H1 (cell line): ENCODE results near the gene GDF2. TPM values are rescaled to one million over a fixed set of nuclear protein-coding genes. Genes with fewer than 3 reads are reported as not detected.

Experiments used
- polyA plus RNA-seq, 7 experiments: library from polyadenylated mRNA; depleted of rRNA in 3 of 7; stranded (reverse) in 5 of 7; unstranded in 2 of 7; fragments of >200 nt in 5 of 7; fragments of 200-250 nt in 2 of 7; gene quantifications; 1 replicate in 5 of 7; 2 replicates in 1 of 7; 4 replicates in 1 of 7; pipeline versions ENCODE4 v1.2.1 to v1.2.3, GENCODE V29; 2011 to 2013; ENCODE audit warnings: missing spikeins in 2 of 7, mixed read lengths in 2 of 7
- total RNA-seq: library from RNA; stranded (reverse); fragmentation: NEBNext Ultra II Directional; extraction: Animal tissue kit (Norgen Biotek cat#: 25700); gene quantifications from 2 replicates; pipeline ENCODE4 v1.2.1, GENCODE V29; 2021
- TF ChIP-seq, protein P1 (sequence below): IDR thresholded peaks from 2 replicates; pipeline ENCODE4 v1.6.1; 2012; ENCODE audit warnings: inconsistent platforms

The GDF2 gene
- total and polyA plus RNA-seq, 2 of the 8 experiments (the other 6 are each of a cell fraction or from before 2014, with no cell fraction given) = not detected

DNA sequence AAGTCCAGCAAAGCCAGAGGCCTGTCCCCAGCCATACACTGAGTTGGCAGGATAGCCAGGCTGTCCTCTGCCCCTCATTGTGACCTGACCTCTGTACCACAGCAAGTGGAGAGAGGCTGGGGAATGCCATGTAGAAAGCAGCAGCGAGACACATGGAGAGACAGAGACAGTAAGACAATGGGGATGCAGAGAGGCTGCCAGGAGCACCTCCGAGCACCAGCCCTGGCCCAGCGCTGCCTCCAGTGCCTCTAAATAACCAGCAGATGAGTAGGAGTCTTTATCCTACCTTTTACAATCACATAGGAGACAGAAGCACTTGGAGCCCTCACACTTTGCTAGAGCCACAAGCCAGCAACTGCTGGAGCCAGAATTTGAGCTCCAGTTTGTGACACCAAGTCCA is 8.1 kb downstream of the GDF2 start (continued):
- TF ChIP-seq, protein P1, sequence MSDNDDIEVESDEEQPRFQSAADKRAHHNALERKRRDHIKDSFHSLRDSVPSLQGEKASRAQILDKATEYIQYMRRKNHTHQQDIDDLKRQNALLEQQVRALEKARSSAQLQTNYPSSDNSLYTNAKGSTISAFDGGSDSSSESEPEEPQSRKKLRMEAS = no peak
